GM12878 (cell line): ENCODE measurements around the gene PRR7. TPM values are rescaled to one million over a fixed set of nuclear protein-coding genes. Genes with fewer than 3 reads are reported as not detected.

ENCODE experiments used
- ATAC-seq: fragments of 200-7000 bp; cut with Tn5 transposase; 3 replicates; pipeline ENCODE4 v1.9.1; 2020; ENCODE audit warnings: mild to moderate bottlenecking, moderate library complexity
- BruUV-seq: library from RNA; stranded (reverse); fragments of 400-500 nt; replicated peaks from 2 replicates; lab custom pipeline; 2021; lab: Mats Ljungman, UMichigan
- CTCF ChIA-PET: fragments of 300-600 bp; sonication (Branson Sonifier 250); formaldehyde crosslinking; extraction: SDS; loops from one replicate; lab custom pipeline; 2021; ENCODE audit warnings: inconsistent platforms; lab: Yijun Ruan, JAX
- POLR2A ChIA-PET: fragments of 350-600 bp; formaldehyde crosslinking; extraction: SDS; loops from one replicate; lab custom pipeline; 2021; ENCODE audit warnings: inconsistent platforms; lab: Charles Lee
- RAD21 ChIA-PET: fragments of 300-600 bp; sonication (Branson Sonifier 250); formaldehyde crosslinking; loops from one replicate; lab custom pipeline; 2023; ENCODE audit warnings: antibody characterized with exemption; ENCODE audit not compliant: unreplicated experiment; lab: Charles Lee
- SMC1A ChIA-PET: fragments of 300-600 bp; sonication (Branson Sonifier 250); formaldehyde crosslinking; loops from one replicate; lab custom pipeline; 2023; ENCODE audit not compliant: unreplicated experiment, uncharacterized antibody; lab: Charles Lee
- DNase-seq: peaks from one replicate; pipeline ENCODE4 v3.0.0-alpha.2; 2011; ENCODE audit warnings: low read depth, low spot score
- FAIRE-seq: peaks from 3 replicates; lab custom pipeline; 2011; peaks lifted over from hg19 to GRCh38; lab: Jason Lieb, UNC
- H2AFZ ChIP-seq: 2 replicates; pipeline ENCODE4 v1.6.0; 2011; ENCODE audit warnings: low read depth, low read length, control low read depth; ENCODE audit not compliant: control insufficient read depth
- H3K27ac ChIP-seq: 2 replicates; pipeline ENCODE4 v1.5.1; 2011; ENCODE audit warnings: control low read depth; ENCODE audit not compliant: control insufficient read depth, insufficient read depth
- H3K27me3 ChIP-seq, 2 experiments: replicated peaks in 1 of 2; 2 replicates each; pipeline versions ENCODE4 v1.6.0 to v1.6.1; 2011; ENCODE audit warnings: low read length in 1 of 2; ENCODE audit not compliant: control insufficient read depth in 2 of 2, insufficient read depth in 2 of 2
- H3K36me3 ChIP-seq, 2 experiments: 2 replicates each; pipeline ENCODE4 v1.5.1; 2011; ENCODE audit warnings: low read length in 1 of 2; ENCODE audit not compliant: control insufficient read depth in 2 of 2, insufficient read depth in 2 of 2
- H3K4me1 ChIP-seq: 2 replicates; pipeline ENCODE4 v1.6.1; 2011; ENCODE audit warnings: mild to moderate bottlenecking, low read length, moderate library complexity, mixed read lengths; ENCODE audit not compliant: control insufficient read depth, insufficient read depth
- H3K4me2 ChIP-seq: 2 replicates; pipeline ENCODE4 v1.6.0; 2011; ENCODE audit warnings: control low read depth; ENCODE audit not compliant: control insufficient read depth, insufficient read depth
- H3K4me3 ChIP-seq: fragments of 200-600 bp; sonication (generic); 2 replicates; pipeline ENCODE4 v1.5.1; 2016
- H3K79me2 ChIP-seq: 2 replicates; pipeline ENCODE4 v1.6.0; 2011; ENCODE audit warnings: low read length; ENCODE audit not compliant: control insufficient read depth, insufficient read depth
- H3K9ac ChIP-seq: 2 replicates; pipeline ENCODE4 v1.8.0; 2011; ENCODE audit warnings: low read length, control low read depth, mixed read lengths; ENCODE audit not compliant: control insufficient read depth, insufficient read depth
- H3K9me3 ChIP-seq: replicated peaks from 3 replicates; pipeline ENCODE4 v1.5.1; 2011; ENCODE audit warnings: mild to moderate bottlenecking, low read length; ENCODE audit not compliant: control insufficient read depth, insufficient read depth
- H4K20me1 ChIP-seq: 2 replicates; pipeline ENCODE4 v1.6.0; 2011; ENCODE audit not compliant: control insufficient read depth, insufficient read depth
- CBX3 ChIP-seq: fragments of 200-600 bp; sonication (generic); IDR thresholded peaks from 2 replicates; pipeline ENCODE4 v1.6.1; 2016; ENCODE audit warnings: low read depth, borderline replicate concordance
- FOS ChIP-seq: IDR thresholded peaks from 3 replicates; pipeline ENCODE4 v1.6.1; 2011; ENCODE audit warnings: borderline replicate concordance; ENCODE audit not compliant: insufficient read length; ENCODE audit errors: extremely low read depth
- IKZF1 ChIP-seq: fragments of 450-650 bp; conservative IDR thresholded peaks from 2 replicates; pipeline ENCODE4 v1.6.1; 2017; ENCODE audit warnings: antibody characterized with exemption, mild to moderate bottlenecking
- MAX ChIP-seq: IDR thresholded peaks from 2 replicates; pipeline ENCODE4 v1.6.1; 2012; ENCODE audit warnings: low read depth, low read length, improper control_type of control experiment
- NFYB ChIP-seq: IDR thresholded peaks from 2 replicates; pipeline ENCODE4 v1.6.1; 2011; ENCODE audit warnings: low read depth, mild to moderate bottlenecking, low read length, improper control_type of control experiment, moderate library complexity; ENCODE audit not compliant: insufficient read depth
- NKRF ChIP-seq: fragments of 450-650 bp; conservative IDR thresholded peaks from 2 replicates; pipeline ENCODE4 v1.6.1; 2017; ENCODE audit warnings: mild to moderate bottlenecking, moderate library complexity
- RAD51 ChIP-seq: fragments of 450-650 bp; IDR thresholded peaks from 2 replicates; pipeline ENCODE4 v1.6.1; 2016; ENCODE audit warnings: moderate library complexity, mild to moderate bottlenecking, inconsistent platforms
- REST ChIP-seq: IDR thresholded peaks from 2 replicates; pipeline ENCODE4 v1.6.1; 2012; ENCODE audit warnings: mild to moderate bottlenecking, low read depth, low read length
- STAT1 ChIP-seq: fragments of 450-650 bp; conservative IDR thresholded peaks from 2 replicates; pipeline ENCODE4 v1.6.1; 2014; ENCODE audit warnings: antibody characterized with exemption, mild to moderate bottlenecking
- SUPT20H ChIP-seq: IDR thresholded peaks from 2 replicates; pipeline ENCODE4 v1.6.1; 2011; ENCODE audit warnings: low read depth, mild to moderate bottlenecking, low read length, moderate library complexity, borderline replicate concordance; ENCODE audit not compliant: control insufficient read depth
- TCF7 ChIP-seq: IDR thresholded peaks from 2 replicates; pipeline ENCODE4 v1.6.1; 2014; ENCODE audit warnings: antibody characterized with exemption, borderline replicate concordance
- ZNF274 ChIP-seq: IDR thresholded peaks from one replicate; pipeline ENCODE4 v1.8.0; 2011; ENCODE audit not compliant: insufficient read length, insufficient read depth
- WGBS: methylation state at CpG from one replicate; pipeline ENCODE4 v1.1.6; 2016; ENCODE audit warnings: low lambda C conversion rate; ENCODE audit not compliant: insufficient replicate concordance, insufficient coverage; ENCODE audit errors: missing lambda C conversion rate; 5-methylcytosine and 5-hydroxymethylcytosine counted together
- in situ Hi-C: fragments of 300-500 bp; cut with MboI; formaldehyde crosslinking; loops from 9 replicates; pipeline ENCODE4 v1.14.3; 2018; ENCODE audit warnings: mixed read lengths
- intact Hi-C: fragments of 100-400 bp; cut with micrococcal nuclease; formaldehyde crosslinking; loops from one replicate; pipeline ENCODE4 v1.14.2; 2022; ENCODE audit not compliant: unreplicated experiment
- polyA plus RNA-seq, 11 experiments: library from polyadenylated mRNA; depleted of rRNA in 4 of 11; unstranded in 6 of 11; stranded (reverse) in 5 of 11; fragments of >200 nt; fragmentation: Nextera tagmentation in 4 of 11; fragmentation: Illumina TruSeq in 1 of 11; extraction: Ambion mirVana in 4 of 11; extraction: Trizol in 1 of 11; gene quantifications; 1 replicate in 1 of 11; 2 replicates in 10 of 11; pipeline versions ENCODE4 v1.2.1 to v1.2.3, GENCODE V29; 2011 to 2016; ENCODE audit warnings: inconsistent platforms in 2 of 11, missing spikeins in 2 of 11, low read depth in 1 of 11
- total RNA-seq, 4 experiments: library from RNA; depleted of rRNA in 3 of 4; stranded (reverse); fragments of >200 nt in 3 of 4; fragmentation: Illumina TruSeq in 1 of 4; extraction: Trizol in 1 of 4; gene quantifications; 2 replicates each; pipeline versions ENCODE4 v1.2.1 to v1.2.3, GENCODE V29; 2013 to 2021
- TF ChIP-seq, protein P1 (sequence below): IDR thresholded peaks from 2 replicates; pipeline ENCODE4 v1.6.1; 2011; ENCODE audit warnings: low read depth, low read length, improper control_type of control experiment, borderline replicate concordance

PRR7 gene
- total and polyA plus RNA-seq, 10 of the 15 experiments (the other 5 are each of a cell fraction or from before 2014, with no cell fraction given) = 0.09 to 18.8 (median 4.6) TPM; not detected in 2

DNA sequence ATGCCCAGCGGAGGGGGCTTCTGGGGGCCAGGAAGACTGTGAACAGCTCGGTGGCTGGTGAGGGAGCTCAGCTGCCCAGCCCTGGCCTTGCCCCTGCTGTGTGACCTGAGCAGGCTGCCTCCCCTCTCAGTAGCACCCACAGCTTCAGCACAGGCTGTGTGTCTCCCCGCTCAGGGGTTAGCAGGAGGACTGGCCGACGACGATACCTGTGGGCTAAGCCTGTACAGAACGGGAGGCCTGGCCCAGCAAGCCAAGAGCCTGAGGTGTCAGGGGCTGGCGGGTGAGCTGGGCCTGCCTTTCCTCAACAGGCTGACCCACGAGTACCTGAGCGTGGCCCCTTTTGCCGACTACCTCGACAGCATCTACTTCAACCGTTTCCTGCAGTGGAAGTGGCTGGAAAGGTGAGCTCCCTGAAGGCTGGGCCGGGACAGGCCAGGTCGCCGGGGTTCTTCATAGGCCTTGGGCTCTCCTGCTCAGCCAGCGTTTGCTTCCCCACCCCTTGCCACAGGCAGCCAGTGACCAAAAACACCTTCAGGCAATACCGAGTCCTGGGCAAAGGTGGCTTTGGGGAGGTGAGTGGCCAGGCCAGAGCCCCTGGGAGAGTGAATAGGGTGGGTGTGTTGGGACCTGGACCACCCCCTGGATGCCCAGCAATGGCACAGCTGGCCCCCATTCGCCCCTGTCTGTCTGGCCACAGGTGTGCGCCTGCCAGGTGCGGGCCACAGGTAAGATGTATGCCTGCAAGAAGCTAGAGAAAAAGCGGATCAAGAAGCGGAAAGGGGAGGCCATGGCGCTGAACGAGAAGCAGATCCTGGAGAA is 13.6 kb upstream of the PRR7 start:
- FAIRE-seq (no peak), DNase-seq (no peak), ATAC-seq (no peak)
- Histone ChIP-seq H3K27ac (peak overlapping the region; percentile 94; the same call in 1 of the 2 replicates), H3K4me2 (peak overlapping the region; percentile 65; the same call in 1 of the 2 replicates), H3K27me3 (no peaks in the 10 kb centered on the region), H3K4me3 (no peak overlapping the region), H3K9ac (no peak overlapping the region; the same call in 1 of the 2 replicates), H3K4me1 (peaks cover 47% of the 10 kb centered on the region), H3K9me3 (no peaks in the 10 kb centered on the region), H4K20me1 (no peaks in the 10 kb centered on the region), H2AFZ (no peak overlapping the region), H3K36me3 (peaks cover 39 to 48% of the 10 kb centered on the region in 2 experiments), H3K79me2 (peaks cover 44% of the 10 kb centered on the region)
- POLR2A ChIA-PET = interaction anchor here (1.3 to 13.4 kb wide), 4 partner anchors 8 to 68 kb away, joined by 3 to 358 read pairs (median 90); partner anchors contain the start of genes F12, PFN3 and PRR7
- intact Hi-C loops (no loop called here), in situ Hi-C loops (no loop called here)
- WGBS = 94% methylated on average over 25 of the region's 25 CpGs
- RAD21 ChIA-PET = interaction anchor here (9.6 to 11.0 kb wide), 2 partner anchors 17 to 29 kb away, joined by 128 to 288 read pairs; partner anchors contain the start of gene PRR7
- SMC1A ChIA-PET = interaction anchor here (1.6 to 7.2 kb wide), 4 partner anchors 10 to 42 kb away, joined by 4 to 73 read pairs (median 38); partner anchors contain the start of gene PRR7
- BruUV-seq = no TSS peak
- TF ChIP-seq MAX = no peak
- TF ChIP-seq NKRF = no peak
- TF ChIP-seq, protein P1, sequence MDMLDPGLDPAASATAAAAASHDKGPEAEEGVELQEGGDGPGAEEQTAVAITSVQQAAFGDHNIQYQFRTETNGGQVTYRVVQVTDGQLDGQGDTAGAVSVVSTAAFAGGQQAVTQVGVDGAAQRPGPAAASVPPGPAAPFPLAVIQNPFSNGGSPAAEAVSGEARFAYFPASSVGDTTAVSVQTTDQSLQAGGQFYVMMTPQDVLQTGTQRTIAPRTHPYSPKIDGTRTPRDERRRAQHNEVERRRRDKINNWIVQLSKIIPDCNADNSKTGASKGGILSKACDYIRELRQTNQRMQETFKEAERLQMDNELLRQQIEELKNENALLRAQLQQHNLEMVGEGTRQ = no peak
- TF ChIP-seq ZNF274 = no peak
- TF ChIP-seq RAD51 = no peak
- no peak for TF ChIP-seq SUPT20H
- no peak for TF ChIP-seq NFYB
- TF ChIP-seq FOS = no peak
- no peak for TF ChIP-seq STAT1
- TF ChIP-seq REST = no peak
- TF ChIP-seq CBX3 = no peak
- TF ChIP-seq TCF7 = no peak
- TF ChIP-seq IKZF1 = no peak
- CTCF ChIA-PET = interaction anchor here (2.3 to 13.2 kb wide), 3 partner anchors 14 to 29 kb away, joined by 14 to 188 read pairs (median 114); partner anchors contain the start of genes PFN3 and PRR7
